HG02642 (cell line): ENCODE results near the gene ZBTB2.
"Not testable (repeated sequence)": the region's sequence is repeated elsewhere in the genome, so short reads cannot be mapped to it uniquely, and the experiment has no call there.

Experiments used
- ATAC-seq: cut with Tn5 transposase; IDR thresholded peaks from one replicate; pipeline ENCODE4 v1.9.1; 2021; ENCODE audit warnings: mild to moderate bottlenecking; ENCODE audit not compliant: unreplicated experiment, poor library complexity

Gene ZBTB2

GRCh38 chr6:151403919-151404308, 12.6 kb upstream of the ZBTB2 start:
- ATAC-seq: no peak

GRCh38 chr6:151402228-151402627, 10.9 kb upstream of the ZBTB2 start:
- no peak for ATAC-seq

DNA sequence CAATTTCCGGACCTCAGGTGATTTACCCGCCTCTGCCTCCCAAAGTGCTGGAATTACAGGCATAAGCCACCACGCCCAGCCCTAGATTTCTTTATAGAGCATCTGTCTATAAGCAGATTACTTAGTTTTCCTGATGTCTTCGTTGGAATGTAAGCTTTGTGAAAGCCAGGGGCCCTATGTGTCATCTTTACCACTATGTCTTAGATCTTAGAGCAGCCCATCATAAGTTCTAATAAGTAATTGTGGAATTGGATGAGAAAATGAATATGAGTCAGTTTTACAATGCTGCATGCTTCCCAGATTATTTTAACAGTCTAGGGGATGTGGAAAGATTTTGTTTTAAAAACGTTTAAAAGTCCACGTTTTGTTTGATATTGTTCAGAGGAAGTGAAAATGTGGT, 9.1 kb upstream of the ZBTB2 start:
- no peak for ATAC-seq

GRCh38 chr6:151399679-151400078, 8.3 kb upstream of the ZBTB2 start:
- no peak for ATAC-seq

DNA sequence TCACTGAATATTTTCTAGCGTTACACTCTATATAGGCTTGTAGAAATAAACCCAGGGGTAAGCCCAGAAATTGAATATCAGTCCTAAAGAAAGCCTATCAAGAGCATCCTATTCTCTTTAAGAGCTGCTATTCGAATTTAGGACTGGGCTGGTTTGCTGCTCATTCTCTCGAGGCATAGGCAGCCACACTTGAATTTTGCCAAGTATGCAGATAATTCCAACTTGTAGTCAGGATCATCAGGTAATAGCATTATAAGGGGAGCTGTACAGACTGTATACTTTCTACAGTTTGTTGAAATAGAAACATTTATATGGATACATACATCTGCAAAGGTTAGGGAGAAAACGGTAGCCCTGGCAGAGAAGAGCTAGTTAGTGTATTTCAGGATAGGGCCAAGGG, 2.1 kb upstream of the ZBTB2 start:
- ATAC-seq: no peak

GRCh38 chr6:151392427-151392826, 1.1 kb upstream of the ZBTB2 start:
- no peak for ATAC-seq

DNA sequence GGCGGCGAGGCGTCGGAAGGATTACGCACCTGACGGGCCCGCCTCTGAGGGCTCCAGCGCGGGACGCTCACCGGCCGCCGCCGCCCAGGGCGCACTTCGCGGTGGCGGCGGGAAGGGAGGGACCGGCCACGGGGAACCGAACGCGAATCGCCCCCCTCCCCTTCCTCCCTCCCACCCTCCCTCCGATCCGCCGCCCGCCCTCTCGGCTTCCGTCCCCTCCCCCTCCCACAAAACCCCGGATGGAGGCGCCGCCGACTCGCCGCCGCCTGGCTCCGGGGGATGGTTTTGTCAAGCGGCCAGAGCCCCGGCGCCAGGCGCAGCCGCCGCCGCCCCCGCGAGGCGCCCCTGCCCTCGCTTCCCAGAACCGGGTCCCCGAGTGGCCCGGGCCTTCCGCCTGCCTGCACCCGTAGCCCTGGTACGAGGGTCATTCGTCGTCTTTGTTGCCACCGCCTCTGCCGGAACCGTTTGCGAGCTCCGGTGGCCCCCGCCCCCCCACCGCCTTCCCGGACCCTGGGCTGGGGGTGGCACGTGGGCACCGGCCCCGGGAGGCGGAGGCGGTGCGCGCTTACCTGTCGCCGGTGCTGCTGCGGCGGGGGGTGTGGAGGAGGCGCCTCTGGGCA, 398 bp downstream of the ZBTB2 start:
- ATAC-seq: peak; percentile 17

DNA sequence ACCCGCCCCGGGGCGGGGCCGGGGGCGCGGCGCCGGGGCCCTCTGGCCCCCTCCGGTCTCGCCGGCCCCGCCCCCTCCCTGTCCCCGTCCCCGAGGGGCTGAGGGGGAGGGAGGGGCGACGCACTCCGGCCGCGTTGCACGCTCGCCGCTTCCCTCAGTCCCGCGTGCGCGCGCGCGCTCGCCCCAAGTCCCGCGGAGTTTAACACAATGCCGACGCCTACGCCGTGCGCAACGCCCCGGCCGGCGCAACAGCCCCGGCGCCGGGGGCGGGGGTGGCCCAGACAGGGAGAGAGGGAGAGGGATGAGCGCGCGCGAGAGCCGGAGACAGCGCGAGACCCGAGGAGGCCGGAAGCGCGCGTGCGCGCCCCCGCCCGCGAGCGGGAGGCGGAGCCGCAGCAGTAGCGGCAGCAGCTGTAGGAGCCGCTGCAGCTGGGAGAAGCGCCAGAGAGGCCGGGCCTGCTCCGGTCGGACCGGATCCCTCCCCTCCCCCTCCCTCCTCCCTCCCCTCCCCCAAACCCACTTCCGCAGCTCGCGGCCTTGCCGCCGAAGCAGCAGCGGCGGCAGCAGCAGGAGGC, 996 bp downstream of the ZBTB2 start:
- peak; percentile 85 for ATAC-seq

DNA sequence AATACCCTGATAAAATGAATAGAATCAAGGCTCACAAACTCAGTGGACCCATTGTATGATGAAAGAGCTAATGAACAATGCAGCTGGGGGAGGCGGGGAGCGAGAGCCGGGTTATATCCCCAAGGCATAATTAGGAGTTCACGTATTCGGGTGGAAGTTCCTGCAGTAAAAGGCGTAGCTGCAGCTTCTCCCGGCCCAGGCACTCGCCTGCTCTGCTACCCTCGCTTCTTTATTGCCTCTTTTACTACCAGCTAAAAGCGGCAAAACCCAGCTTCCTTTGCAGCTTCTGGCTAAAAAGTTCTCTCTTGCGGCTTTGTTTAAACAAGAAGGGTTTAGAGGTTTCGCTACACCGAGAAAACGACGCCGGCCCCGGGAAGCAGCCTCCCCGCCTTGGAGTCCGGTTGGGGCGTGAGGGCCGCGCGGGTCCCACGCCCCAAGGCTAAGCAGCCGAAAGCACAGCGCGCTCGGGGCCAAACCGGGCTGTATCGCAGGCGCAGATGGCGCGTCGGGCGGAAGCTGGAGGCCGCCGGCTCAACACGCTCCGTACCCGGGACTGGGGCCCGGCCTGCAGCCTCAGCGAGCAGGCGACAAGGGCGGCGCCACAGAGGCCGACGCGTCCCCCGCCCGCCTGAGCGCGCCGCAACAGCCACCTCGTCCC, 1.6 kb downstream of the ZBTB2 start:
- peak; percentile 67 for ATAC-seq

DNA sequence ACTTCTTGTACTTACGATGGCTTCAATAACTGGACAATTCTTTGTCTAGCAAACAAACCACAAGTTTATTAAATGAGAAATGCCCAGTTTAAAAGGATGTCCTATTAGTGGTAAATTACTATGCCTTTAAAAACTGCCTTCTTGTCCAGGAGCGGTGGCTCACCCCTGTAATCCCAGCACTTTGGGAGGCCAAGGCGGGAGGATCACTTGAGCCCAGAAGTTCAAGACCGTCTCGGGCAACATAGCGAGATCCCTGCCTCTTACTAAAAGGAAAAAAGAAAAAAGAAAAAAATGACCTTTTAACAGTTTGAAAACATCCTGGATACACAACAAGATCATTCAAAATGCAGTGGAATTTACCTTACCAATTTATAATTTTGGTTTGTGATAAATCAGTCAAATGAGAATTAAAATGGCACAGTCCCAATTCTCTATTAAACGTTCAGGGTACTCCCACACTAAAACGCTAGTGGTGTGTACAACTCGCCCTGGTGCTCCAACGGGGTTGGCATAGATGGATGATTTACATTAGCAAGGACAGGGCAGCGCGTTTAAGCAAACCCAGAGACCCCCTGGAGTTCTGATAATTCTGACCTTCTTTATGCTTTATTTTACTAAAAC, 2.3 kb downstream of the ZBTB2 start:
- ATAC-seq: no peak

GRCh38 chr6:151388236-151388635, 3.1 kb downstream of the ZBTB2 start:
- no peak for ATAC-seq

GRCh38 chr6:151387175-151387970, 4.0 kb downstream of the ZBTB2 start:
- ATAC-seq: no peak

DNA sequence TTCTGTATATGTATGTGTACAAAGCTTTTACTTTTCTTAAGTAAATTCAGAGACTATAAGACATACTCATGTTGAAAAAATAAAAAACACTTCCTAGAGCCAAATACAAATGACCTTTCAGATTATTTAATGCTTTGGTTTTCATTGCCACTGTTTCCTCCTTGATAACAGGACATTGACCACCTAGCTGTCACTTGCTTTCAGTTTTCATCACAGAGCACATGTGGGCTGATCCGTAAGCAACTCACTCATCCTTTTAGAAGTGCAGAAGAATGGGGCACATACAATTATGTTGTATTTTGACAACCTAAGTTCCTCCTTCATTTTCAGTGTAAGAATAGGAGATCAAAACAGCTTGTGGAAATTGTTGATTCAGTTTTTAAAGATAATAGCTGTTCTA, 6.2 kb downstream of the ZBTB2 start:
- ATAC-seq: no peak

GRCh38 chr6:151384151-151384550, 7.2 kb downstream of the ZBTB2 start:
- no peak for ATAC-seq

DNA sequence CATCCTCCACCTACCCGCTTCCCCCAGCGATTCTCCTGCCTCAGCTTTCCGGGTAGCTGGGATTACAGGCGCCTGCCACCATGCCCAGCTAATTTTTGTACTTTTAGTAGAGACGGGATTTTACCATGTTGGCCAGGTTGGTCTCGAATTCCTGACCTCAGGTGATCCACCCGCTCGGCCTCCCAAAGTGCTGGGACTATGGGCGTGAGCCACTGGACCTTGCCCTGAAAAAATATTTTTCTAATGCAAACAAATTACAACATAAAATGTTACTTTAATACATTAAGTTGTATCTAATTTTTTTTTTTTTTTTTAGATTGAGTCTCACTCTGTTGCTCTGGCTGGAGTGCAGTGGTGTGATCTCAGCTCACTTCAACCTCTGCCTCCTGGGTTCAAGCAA, 8.7 kb downstream of the ZBTB2 start:
- not testable (repeated sequence) for ATAC-seq

GRCh38 chr6:151381722-151382121, 9.6 kb downstream of the ZBTB2 start:
- ATAC-seq: no peak

- peak; percentile 17 for ATAC-seq
Measured at GRCh38 chr6:151380848-151381205, 10.5 kb downstream of the ZBTB2 start.

GRCh38 chr6:151379933-151380847, 11.2 kb downstream of the ZBTB2 start:
- peak; percentile 58 for ATAC-seq

GRCh38 chr6:151377095-151377494, 14.3 kb downstream of the ZBTB2 start:
- ATAC-seq: no peak

DNA sequence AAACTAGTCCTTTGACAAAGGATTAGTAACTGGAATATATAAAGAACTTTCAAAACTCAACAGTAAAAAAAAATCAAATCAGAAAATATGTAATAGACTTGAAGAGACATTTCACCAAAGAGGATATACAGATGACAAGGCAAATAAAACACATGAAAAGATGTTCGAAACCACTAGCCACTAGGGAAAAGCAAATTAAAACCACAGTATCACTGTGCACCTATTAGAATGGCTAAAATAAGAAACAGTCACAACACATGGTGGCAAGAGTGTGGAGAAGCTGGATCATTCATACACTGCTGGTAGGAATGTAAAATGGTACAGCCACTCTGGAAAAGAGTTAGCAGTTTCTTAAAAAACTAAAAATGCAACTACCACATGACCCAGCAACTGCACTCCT, 14.9 kb downstream of the ZBTB2 start:
- ATAC-seq: peak; percentile 36
